Middle frontal gyrus (tissue), 1 donor: Measurements from ENCODE around the gene LRRK1.

Experiments used
- DNase-seq: peaks from one replicate; pipeline ENCODE4 v3.0.0-alpha.2; 2015; ENCODE audit warnings: low spot score; ENCODE audit errors: extremely low spot score

LRRK1 gene

GRCh38 chr15:101039461-101039860, 120.3 kb downstream of the LRRK1 start:
- DNase-seq: no peak

GRCh38 chr15:101042320-101042719, 123.2 kb downstream of the LRRK1 start:
- no peak for DNase-seq

- DNase-seq: no peak
These were observed 123.9 kb downstream of the LRRK1 start for GRCh38 chr15:101043011-101043410.

GRCh38 chr15:101043911-101044624, 124.9 kb downstream of the LRRK1 start:
- DNase-seq: no peak

- DNase-seq: no peak
These were observed 125.6 kb downstream of the LRRK1 start for GRCh38 chr15:101044625-101045235.

GRCh38 chr15:101045236-101045646, 126.1 kb downstream of the LRRK1 start:
- no peak for DNase-seq

- DNase-seq: no peak
These were observed 126.9 kb downstream of the LRRK1 start for GRCh38 chr15:101045835-101046691.

GRCh38 chr15:101046826-101047225, 127.7 kb downstream of the LRRK1 start:
- no peak for DNase-seq

- DNase-seq: no peak
These were observed 128.2 kb downstream of the LRRK1 start for GRCh38 chr15:101047301-101047781.

- no peak for DNase-seq
These were observed 129.0 kb downstream of the LRRK1 start for GRCh38 chr15:101048176-101048575.

- no peak for DNase-seq
These were observed 129.4 kb downstream of the LRRK1 start for GRCh38 chr15:101048581-101049030.

- DNase-seq: no peak
These were observed 130.1 kb downstream of the LRRK1 start for GRCh38 chr15:101049282-101049681.

GRCh38 chr15:101049856-101050622, 130.9 kb downstream of the LRRK1 start:
- no peak for DNase-seq

GRCh38 chr15:101050623-101051290, 131.6 kb downstream of the LRRK1 start:
- no peak for DNase-seq

- DNase-seq: no peak
These were observed 132.3 kb downstream of the LRRK1 start for GRCh38 chr15:101051291-101052030.

- no peak for DNase-seq
These were observed 133.0 kb downstream of the LRRK1 start for GRCh38 chr15:101052031-101052620.

GRCh38 chr15:101052681-101053121, 133.5 kb downstream of the LRRK1 start:
- no peak for DNase-seq

GRCh38 chr15:101053261-101053660, 134.1 kb downstream of the LRRK1 start:
- no peak for DNase-seq

GRCh38 chr15:101054116-101054515, 135.0 kb downstream of the LRRK1 start:
- DNase-seq: no peak
